ENCODE results near the gene BHLHA15.
A peak's percentile ranks its signal among the peaks of the same experiment; 100 is the strongest.

The BHLHA15 gene

DNA sequence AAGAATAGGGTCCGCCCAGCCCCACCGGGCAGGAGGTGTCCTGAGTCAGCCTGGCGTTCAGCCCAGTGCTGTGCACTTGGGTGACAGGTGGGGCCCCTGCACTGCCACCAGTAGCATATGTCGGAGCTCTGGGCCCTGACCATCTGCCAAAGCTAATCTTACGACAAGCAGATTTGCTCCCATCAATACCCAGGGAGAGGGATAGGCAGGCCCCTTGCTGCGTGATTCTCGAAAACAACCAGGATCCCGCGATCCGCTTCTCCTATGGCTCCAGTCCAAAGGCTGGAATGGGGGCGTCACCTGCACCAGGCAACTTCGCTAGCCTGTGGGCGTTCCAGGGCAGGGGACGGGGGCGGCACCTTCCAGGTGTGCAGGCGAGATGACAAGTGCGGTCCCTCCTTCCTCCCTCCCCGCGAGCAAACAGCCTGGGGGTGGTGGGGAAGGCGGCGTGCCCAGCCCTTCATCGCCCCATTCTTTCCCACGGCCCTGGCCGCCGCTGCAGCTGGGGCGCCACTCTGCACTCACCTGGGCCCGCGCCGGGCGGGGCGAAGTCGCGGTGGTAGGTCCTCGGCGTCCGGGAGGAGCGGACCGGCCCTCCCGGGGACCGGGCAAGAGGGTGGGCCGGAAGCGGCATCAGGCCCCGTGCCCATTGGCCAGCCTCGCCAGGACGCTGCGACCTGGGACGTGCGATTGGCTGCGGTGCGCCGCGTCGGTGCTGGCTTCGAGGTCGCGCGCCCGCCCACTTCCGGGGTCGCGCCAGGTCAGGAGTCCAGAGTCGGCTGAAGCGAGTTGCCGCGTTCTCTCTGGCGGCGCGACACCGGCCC is 40.6 kb downstream of the BHLHA15 start, which contains the start of gene TECPR1 (continued):
- TF ChIP-seq, protein P1, sequence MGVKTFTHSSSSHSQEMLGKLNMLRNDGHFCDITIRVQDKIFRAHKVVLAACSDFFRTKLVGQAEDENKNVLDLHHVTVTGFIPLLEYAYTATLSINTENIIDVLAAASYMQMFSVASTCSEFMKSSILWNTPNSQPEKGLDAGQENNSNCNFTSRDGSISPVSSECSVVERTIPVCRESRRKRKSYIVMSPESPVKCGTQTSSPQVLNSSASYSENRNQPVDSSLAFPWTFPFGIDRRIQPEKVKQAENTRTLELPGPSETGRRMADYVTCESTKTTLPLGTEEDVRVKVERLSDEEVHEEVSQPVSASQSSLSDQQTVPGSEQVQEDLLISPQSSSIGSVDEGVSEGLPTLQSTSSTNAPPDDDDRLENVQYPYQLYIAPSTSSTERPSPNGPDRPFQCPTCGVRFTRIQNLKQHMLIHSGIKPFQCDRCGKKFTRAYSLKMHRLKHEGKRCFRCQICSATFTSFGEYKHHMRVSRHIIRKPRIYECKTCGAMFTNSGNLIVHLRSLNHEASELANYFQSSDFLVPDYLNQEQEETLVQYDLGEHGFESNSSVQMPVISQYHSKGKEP (tag by site-specific recombination; IDR thresholded peaks at IDR 0.05): no peak
- TF ChIP-seq ZNF133 (tag by site-specific recombination; IDR thresholded peaks at IDR 0.05) (no peak), GLI2 (tag by site-specific recombination; IDR thresholded peaks at IDR 0.05; ENCODE audit: borderline replicate concordance, low read depth) (no peak), ZNF548 (tag by site-specific recombination; IDR thresholded peaks at IDR 0.05) (no peak), ZNF24 (tag by site-specific recombination; IDR thresholded peaks at IDR 0.05) (no peak), ZNF112 (tag by site-specific recombination; IDR thresholded peaks at IDR 0.05) (no peak), EGR2 (tag by site-specific recombination; IDR thresholded peaks at IDR 0.05; ENCODE audit: low read depth) (peak; percentile 32; the same call in 1 of the 2 replicates), ZNF350 (tag by site-specific recombination; IDR thresholded peaks at IDR 0.05) (no peak), ZNF529 (tag by site-specific recombination; IDR thresholded peaks at IDR 0.05; ENCODE audit: insufficient replicate concordance) (no peak), SP2 (tag by site-specific recombination; IDR thresholded peaks at IDR 0.05) (peak; percentile 99)
- TF ChIP-seq, protein P2, sequence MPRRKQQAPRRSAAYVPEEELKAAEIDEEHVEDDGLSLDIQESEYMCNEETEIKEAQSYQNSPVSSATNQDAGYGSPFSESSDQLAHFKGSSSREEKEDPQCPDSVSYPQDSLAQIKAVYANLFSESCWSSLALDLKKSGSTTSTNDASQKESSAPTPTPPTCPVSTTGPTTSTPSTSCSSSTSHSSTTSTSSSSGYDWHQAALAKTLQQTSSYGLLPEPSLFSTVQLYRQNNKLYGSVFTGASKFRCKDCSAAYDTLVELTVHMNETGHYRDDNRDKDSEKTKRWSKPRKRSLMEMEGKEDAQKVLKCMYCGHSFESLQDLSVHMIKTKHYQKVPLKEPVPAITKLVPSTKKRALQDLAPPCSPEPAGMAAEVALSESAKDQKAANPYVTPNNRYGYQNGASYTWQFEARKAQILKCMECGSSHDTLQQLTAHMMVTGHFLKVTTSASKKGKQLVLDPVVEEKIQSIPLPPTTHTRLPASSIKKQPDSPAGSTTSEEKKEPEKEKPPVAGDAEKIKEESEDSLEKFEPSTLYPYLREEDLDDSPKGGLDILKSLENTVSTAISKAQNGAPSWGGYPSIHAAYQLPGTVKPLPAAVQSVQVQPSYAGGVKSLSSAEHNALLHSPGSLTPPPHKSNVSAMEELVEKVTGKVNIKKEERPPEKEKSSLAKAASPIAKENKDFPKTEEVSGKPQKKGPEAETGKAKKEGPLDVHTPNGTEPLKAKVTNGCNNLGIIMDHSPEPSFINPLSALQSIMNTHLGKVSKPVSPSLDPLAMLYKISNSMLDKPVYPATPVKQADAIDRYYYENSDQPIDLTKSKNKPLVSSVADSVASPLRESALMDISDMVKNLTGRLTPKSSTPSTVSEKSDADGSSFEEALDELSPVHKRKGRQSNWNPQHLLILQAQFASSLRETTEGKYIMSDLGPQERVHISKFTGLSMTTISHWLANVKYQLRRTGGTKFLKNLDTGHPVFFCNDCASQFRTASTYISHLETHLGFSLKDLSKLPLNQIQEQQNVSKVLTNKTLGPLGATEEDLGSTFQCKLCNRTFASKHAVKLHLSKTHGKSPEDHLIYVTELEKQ (tag by site-specific recombination; IDR thresholded peaks at IDR 0.05; ENCODE audit: borderline replicate concordance): no peak
- TF ChIP-seq, protein P3, sequence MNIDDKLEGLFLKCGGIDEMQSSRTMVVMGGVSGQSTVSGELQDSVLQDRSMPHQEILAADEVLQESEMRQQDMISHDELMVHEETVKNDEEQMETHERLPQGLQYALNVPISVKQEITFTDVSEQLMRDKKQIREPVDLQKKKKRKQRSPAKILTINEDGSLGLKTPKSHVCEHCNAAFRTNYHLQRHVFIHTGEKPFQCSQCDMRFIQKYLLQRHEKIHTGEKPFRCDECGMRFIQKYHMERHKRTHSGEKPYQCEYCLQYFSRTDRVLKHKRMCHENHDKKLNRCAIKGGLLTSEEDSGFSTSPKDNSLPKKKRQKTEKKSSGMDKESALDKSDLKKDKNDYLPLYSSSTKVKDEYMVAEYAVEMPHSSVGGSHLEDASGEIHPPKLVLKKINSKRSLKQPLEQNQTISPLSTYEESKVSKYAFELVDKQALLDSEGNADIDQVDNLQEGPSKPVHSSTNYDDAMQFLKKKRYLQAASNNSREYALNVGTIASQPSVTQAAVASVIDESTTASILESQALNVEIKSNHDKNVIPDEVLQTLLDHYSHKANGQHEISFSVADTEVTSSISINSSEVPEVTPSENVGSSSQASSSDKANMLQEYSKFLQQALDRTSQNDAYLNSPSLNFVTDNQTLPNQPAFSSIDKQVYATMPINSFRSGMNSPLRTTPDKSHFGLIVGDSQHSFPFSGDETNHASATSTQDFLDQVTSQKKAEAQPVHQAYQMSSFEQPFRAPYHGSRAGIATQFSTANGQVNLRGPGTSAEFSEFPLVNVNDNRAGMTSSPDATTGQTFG (tag by site-specific recombination; IDR thresholded peaks at IDR 0.05; ENCODE audit: borderline replicate concordance): no peak
- TF ChIP-seq, protein P4, sequence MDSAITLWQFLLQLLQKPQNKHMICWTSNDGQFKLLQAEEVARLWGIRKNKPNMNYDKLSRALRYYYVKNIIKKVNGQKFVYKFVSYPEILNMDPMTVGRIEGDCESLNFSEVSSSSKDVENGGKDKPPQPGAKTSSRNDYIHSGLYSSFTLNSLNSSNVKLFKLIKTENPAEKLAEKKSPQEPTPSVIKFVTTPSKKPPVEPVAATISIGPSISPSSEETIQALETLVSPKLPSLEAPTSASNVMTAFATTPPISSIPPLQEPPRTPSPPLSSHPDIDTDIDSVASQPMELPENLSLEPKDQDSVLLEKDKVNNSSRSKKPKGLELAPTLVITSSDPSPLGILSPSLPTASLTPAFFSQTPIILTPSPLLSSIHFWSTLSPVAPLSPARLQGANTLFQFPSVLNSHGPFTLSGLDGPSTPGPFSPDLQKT (IDR thresholded peaks at IDR 0.05; ENCODE audit: borderline replicate concordance, low read depth, low read length): peak; percentile 93

DNA sequence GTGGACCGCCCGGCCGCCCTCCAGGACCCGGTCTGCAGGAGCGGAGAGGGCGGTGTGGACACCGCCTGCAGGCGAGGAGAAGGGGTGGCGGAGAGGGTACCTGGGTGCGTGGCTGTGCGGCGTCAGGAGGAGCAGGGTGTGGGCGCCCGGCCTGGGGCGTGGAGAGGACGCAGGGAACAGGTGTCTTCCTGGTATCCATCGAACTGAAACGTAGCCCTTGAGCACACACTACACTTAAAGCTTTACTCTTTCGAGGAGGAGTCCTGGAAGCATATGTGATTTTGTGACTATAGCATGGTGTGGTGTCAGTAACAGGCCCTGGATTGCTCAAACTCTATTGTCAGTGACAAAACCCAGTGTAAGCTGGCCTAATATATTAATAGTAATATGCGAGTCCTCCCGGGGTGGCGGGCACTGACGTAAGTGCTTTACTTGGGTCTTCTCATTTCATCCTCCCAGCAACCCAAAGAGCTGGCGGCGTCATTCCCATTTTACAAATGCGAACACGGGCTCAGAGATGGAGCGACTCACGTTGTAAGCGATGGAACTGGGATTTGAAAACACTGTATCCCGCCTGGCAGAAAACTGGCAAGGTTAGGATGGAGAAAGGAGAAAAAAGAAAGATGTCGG is 41.3 kb downstream of the BHLHA15 start:
- Histone ChIP-seq H3K36me3 (ENCODE audit: control insufficient read depth in 2 of 2, insufficient read depth in 1 of 2, low read length in 2 of 2) (peaks cover 4 to 11% of the 10 kb centered on the region in 2 experiments), H3K4me3 (ENCODE audit: low read depth, low read length) (peak overlapping the region; percentile 92), H3K4me1 (ENCODE audit: control insufficient read depth, insufficient read depth, low read length) (peaks cover 2% of the 10 kb centered on the region; the same call in 1 of the 2 replicates), H3K9me3 (ENCODE audit: control insufficient read depth, insufficient read depth, low read depth, low read length) (no peaks in the 10 kb centered on the region), H3K27ac (ENCODE audit: extremely low read depth, low read depth, low read length) (peak overlapping the region; percentile 67; the same call in 1 of the 2 replicates)
- POLR2A ChIA-PET: interaction anchor here (1.3 kb wide), 1 partner anchor 13 kb away, joined by 4 read pairs; no protein-coding TSS in a partner anchor
- CTCF ChIA-PET: interaction anchor here (0.6 to 1.0 kb wide), 2 partner anchors 11 to 169 kb away, joined by 3 read pairs; no protein-coding TSS in a partner anchor
- TF ChIP-seq, protein P5, sequence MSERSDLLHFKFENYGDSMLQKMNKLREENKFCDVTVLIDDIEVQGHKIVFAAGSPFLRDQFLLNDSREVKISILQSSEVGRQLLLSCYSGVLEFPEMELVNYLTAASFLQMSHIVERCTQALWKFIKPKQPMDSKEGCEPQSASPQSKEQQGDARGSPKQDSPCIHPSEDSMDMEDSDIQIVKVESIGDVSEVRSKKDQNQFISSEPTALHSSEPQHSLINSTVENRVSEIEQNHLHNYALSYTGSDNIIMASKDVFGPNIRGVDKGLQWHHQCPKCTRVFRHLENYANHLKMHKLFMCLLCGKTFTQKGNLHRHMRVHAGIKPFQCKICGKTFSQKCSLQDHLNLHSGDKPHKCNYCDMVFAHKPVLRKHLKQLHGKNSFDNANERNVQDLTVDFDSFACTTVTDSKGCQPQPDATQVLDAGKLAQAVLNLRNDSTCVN (tag by site-specific recombination; optimal IDR thresholded peaks at IDR 0.05): no peak
- TF ChIP-seq, protein P1 (tag by site-specific recombination; IDR thresholded peaks at IDR 0.05): no peak
- TF ChIP-seq GLI2 (tag by site-specific recombination; IDR thresholded peaks at IDR 0.05; ENCODE audit: borderline replicate concordance, low read depth) (no peak), ZBTB17 (tag by site-specific recombination; IDR thresholded peaks at IDR 0.05) (peak; percentile 19; the same call in 1 of the 2 replicates), ZNF629 (tag by site-specific recombination; IDR thresholded peaks at IDR 0.05) (no peak), ZBTB8A (tag by site-specific recombination; IDR thresholded peaks at IDR 0.05) (peak; percentile 6; the same call in 1 of the 2 replicates), ZNF76 (tag by site-specific recombination; IDR thresholded peaks at IDR 0.05; ENCODE audit: borderline replicate concordance, low read depth) (peak; percentile 13; the same call in 1 of the 2 replicates), GLIS1 (tag by site-specific recombination; IDR thresholded peaks at IDR 0.05) (no peak)

All from HEK293 (cell line).